Measurements from ENCODE around the gene CHMP1B.

DNA sequence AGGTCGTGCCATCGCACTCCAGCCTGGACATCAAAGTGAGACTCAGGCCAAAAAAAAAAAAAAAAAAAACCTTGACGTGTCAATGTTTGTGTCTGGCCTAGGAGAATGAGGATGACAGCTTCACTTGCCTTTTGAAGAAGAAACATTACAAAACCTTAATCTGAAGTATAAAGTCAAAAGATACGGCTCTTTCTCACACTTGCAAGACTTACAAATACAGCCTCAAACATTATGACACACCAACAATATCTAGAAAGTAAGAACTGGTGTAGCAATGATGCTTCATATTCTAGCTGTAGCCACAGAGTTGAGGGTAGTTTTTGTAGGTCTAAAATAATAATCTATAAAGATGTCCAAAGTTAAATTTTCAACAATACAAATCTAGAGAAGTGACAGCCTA lies 31.4 kb downstream of the CHMP1B start:
- no peak for TF ChIP-seq CTCF (IDR thresholded peaks at IDR 0.05)
- no peak for TF ChIP-seq POLR2A (IDR thresholded peaks at IDR 0.05)
